HEK293 (cell line): Measurements from ENCODE around the gene MRPL33.

Source experiments
- HIC1 ChIP-seq: fragments of 450-650 bp; formaldehyde crosslinking; IDR thresholded peaks from 2 replicates; pipeline ENCODE4 v1.5.1; 2016; ENCODE audit warnings: missing biosample characterization, missing genetic modification characterization
- HOXA7 ChIP-seq: sonication (generic); formaldehyde crosslinking; IDR thresholded peaks from 2 replicates; pipeline ENCODE4 v1.8.1; 2022; ENCODE audit warnings: missing genetic modification reagents, borderline replicate concordance
- MZF1 ChIP-seq: fragments of 450-650 bp; formaldehyde crosslinking; IDR thresholded peaks from 2 replicates; pipeline ENCODE4 v1.5.1; 2017; ENCODE audit warnings: missing biosample characterization, missing genetic modification characterization, borderline replicate concordance
- PATZ1 ChIP-seq: fragments of 450-650 bp; formaldehyde crosslinking; IDR thresholded peaks from 2 replicates; pipeline ENCODE4 v1.5.1; 2016; ENCODE audit warnings: missing biosample characterization, missing genetic modification characterization
- ZNF146 ChIP-seq: fragments of 450-650 bp; formaldehyde crosslinking; IDR thresholded peaks from 2 replicates; pipeline ENCODE4 v1.5.1; 2016; ENCODE audit warnings: missing biosample characterization, missing genetic modification characterization
- ZNF274 ChIP-seq, 2 experiments: fragments of 200-500 bp in 1 of 2; fragments of 450-650 bp in 1 of 2; sonication (Bioruptor generic) in 1 of 2; formaldehyde crosslinking in 1 of 2; IDR thresholded peaks; 2 replicates each; pipeline versions ENCODE4 v1.5.1 to v1.6.1; 2014 to 2016; ENCODE audit warnings: borderline replicate concordance in 1 of 2, inconsistent platforms in 1 of 2, low read length in 1 of 2, missing biosample characterization in 1 of 2, missing genetic modification characterization in 1 of 2
- ZNF837 ChIP-seq: fragments of 450-650 bp; formaldehyde crosslinking; IDR thresholded peaks from 2 replicates; pipeline ENCODE4 v1.5.1; 2016; ENCODE audit warnings: missing biosample characterization, missing genetic modification characterization

- no peak for TF ChIP-seq HOXA7 (CRISPR knock-in tag)
- no peak for TF ChIP-seq ZNF146
- TF ChIP-seq MZF1 (tag by site-specific recombination), result no peak
- no peak for TF ChIP-seq ZNF837 (tag by site-specific recombination)
- no peak for TF ChIP-seq HIC1 (tag by site-specific recombination)
- TF ChIP-seq ZNF274 (IDR thresholded peaks at IDR 0.05; ENCODE audit: low read length), result no peak
- TF ChIP-seq ZNF274 (tag by site-specific recombination; IDR thresholded peaks at IDR 0.05; ENCODE audit: borderline replicate concordance), result no peak
- no peak for TF ChIP-seq PATZ1
Observed at GRCh38 chr2:27756091-27756490, 15.4 kb upstream of the MRPL33 start.
